ENCODE measurements around the gene FCHSD2.
"Not testable (repeated sequence)": the region's sequence is repeated elsewhere in the genome, so short reads cannot be mapped to it uniquely, and the experiment has no call there.

FCHSD2 gene

DNA sequence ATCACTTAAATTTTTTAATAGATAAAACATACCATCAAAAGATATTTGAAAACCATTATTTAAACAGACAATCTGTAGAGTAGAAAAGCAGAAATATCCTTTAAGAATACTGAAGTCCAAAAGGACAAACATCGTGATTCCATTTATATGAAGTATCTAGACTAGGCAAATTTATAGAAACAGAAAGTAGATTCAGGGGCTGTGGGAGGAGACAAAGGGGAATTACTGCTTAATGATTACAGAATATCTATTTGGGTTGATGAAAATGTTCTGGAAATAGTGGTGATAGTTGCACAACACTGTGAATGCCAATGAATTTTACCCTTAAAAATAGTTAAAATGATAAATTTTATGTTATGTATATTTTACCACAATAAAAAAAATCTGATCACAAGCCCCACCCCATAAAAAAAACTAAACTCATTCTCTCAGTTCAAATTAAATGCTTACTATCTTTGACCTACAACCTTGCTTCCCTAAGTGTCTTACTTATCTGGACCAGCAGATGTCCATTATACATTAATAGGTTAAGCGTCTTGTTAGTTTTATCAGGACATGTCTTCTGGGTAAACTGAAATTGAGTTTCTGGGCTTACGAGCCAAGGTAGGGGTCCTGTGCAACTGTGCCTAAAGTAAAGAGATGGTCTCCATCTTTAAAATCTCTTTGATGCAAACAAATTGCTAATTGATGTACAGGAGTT lies 86.3 kb downstream of the FCHSD2 start:
- DNase-seq: no peak

DNA sequence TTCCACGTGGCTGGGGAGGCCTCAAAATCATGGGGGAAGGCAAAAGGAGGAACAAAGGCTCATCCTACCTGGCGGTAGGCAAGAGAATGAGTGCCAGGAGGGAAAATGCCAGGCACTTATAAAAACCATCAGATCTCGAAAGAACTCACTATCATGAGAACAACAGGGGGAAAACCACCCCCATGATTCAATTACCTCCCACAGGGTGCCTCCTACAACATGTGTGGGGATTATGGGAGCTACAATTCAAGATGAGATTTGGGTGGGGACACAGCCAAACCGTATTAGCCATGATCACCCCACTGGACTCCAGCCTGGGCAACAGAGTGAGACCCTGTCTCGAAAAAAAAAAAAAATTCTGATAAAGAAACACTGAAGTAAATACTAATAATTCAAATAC lies 87.1 kb downstream of the FCHSD2 start:
- no peak for DNase-seq

DNA sequence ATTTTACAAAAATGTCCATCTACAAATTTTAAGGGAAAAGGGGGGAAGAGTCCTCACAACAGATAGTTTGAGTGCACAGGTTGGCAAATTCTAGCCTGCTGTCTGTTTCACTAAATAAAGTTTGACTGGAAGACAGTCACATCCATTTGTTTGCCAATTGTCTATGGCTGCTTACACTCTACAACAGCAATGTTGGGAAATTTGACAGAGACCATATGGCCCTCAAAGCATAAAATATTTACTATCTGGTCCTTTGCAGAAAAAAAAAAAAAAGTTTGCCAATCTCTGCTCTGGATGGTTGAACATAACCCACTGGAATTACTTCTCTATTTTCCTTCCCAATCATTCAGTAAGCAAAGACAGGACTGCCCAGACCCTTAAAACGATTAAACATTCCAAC lies 88.2 kb downstream of the FCHSD2 start:
- no peak for DNase-seq

DNA sequence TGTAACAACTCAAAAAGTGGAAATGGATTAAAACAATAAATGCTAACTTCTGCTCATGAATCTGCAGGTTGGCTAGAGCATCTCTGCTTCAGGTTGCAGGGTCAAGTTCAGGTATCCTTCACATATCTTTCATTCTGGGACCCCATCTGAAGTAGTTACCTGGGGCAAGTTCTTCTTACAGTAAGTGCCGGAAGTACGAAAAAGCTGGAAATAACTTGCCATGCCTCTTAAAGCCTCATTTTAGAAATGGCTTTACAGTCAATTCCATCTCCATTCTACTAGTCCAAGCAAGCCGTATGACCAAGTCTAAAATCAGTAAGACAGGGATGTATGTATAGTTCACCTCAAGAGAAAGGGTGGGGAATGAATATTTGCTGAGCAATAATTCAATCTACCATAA lies 93.7 kb downstream of the FCHSD2 start:
- no peak for DNase-seq

DNA sequence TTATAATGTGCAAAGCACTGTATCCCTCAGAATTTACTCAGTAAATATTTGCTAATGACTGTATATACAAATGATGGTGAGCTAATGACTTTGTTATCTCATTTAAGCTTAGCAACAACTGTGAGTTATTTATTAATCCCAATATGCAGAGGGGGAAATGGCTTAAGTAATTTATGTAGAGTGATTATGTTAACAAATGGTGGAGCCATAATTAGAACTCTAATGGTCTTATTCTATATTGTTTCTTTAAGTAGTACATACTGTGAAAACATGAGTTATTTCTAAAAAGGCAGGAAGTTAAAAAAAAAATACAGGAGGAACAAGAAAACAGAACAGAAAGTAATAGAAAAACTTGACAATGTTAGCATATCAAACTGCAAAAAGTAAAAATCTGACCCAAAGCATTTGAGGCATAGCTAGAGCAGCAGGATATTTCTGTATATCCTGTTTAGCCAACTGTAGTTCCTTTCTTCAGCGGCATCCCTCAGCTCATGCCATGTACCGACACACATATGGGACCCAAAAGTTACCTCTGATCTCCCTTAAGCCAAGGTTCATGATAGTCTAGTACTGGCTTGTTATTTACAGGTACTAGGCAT lies 94.2 kb downstream of the FCHSD2 start:
- DNase-seq: no peak

DNA sequence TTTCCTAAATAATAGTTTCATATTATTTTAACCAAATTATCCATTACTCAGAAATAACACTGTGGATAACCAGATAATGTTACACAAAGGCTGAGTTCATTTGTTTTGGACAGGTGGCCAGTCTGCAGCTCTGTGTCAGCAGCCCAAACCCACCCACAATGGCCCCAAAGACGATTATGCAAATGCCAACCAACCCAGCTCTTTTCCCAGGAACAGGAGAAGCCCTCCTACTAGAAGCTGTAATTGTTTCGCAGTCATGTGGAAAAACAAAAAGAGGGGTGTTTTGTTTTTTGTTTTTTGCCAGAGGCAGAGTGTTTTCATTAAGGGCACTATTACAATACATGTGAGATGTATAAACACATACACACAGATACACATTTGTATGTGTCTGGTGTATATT lies 102.1 kb downstream of the FCHSD2 start:
- DNase-seq: no peak

DNA sequence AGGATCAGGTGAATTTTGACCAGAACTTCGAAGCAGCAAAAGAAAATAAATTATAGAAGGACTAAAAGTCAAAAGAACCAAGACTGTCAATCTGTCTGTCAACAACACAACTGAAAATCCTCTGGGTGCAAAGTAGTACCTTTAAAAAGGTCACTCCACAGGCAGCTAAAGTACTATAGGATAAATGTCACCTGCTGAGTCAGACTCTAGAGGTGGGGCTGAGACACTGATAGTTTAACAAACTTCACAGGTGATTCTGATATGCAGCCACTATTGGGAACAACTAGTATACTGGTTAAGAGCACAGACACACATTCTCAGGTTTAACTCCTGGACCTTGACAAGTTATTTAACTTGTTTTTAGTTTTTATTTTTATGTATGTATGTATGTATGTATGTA lies 107.3 kb downstream of the FCHSD2 start:
- DNase-seq: no peak

DNA sequence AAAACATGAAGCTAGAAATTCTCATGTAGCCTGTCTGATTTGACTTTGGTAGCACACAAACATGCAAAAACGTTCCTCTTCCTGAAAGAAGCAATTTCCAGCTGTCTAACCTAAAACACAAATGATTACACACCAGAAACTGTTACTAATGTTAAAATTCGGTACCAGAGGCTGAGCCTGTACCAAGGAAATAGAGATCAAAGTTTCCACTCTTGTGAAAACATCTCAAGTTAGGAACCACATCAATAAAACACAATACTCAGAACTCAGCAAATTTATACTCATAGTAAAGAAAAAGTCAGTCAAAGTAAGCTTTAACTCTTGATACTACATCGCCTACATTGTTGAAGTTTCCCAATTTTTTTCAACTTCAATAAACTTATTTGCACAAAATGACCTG lies 107.8 kb downstream of the FCHSD2 start:
- DNase-seq: no peak

DNA sequence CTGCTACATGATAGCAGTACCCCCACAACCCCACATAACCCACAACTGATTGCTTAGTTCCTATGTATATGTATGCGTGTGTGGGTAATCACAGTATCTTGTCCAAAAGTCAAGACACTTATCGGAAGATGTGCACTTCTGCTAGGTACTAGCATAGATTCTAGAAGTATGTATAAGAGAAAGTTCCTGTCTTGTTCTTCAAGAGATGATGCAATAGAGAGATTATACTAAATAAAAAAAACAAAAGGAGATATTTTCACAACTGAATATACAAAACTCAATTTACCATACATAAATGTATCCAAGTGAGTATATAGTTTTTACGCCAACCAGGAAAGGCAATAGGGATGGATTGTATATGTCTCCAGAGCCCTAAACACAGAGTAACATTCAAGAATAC lies 112.0 kb downstream of the FCHSD2 start:
- no peak for DNase-seq

DNA sequence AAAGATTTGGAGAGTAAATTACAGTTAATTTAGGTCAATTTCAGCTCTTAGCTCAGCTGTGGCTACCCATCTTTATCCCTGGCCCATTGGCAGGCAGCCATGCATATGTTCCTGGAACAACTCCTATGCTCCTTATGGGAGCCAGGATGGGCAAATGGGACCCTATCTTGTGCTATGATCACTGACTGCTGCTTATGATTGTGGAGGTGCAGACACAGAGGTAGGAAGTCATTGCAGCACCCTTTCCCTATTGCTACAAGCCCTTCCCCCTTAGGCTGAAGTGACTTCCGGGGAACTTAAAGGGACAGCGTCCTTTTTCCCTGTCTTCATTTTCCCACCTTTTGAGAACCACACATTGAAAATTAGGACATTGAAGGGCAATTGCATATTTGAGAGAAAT lies 112.7 kb downstream of the FCHSD2 start:
- no peak for DNase-seq

DNA sequence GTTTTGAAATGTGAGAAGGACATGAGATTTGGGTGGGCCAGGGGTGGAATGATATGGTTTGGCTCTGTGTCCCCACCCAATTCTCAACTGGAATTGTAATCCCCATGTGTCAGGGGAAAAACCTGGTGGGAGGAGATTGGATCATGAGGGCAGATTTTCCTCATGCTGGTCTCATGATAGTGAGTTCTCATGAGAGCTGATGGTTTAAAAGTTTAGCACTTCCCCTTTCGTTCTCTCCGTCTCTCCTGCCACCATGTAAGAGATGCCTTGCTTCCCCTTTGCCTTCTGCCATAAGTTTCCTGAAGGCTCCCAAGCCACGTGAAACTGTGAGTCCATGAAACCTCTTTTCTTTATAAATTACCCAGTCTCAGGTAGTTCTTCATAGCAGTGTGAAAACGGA lies 113.5 kb downstream of the FCHSD2 start:
- no peak for DNase-seq

DNA sequence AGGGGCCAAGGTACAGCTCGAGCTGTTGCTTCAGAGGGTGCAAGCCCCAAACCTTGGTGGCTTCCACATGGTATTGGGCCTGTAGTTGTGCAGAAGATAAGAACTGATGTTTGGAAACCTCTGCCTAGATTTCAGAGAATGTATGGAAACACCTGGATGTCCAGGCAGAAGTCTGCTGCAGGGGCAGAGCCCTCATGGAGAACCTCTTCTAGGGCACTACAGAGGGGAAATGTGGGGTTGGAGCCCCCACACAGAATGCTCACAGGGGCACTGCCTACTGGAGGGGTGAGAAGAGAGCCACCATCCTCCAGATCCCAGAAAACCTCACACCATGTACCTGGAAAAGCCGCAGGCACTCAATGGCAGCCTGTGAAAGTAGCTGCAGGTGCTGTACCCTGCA lies 114.3 kb downstream of the FCHSD2 start:
- DNase-seq: not testable (repeated sequence)

DNA sequence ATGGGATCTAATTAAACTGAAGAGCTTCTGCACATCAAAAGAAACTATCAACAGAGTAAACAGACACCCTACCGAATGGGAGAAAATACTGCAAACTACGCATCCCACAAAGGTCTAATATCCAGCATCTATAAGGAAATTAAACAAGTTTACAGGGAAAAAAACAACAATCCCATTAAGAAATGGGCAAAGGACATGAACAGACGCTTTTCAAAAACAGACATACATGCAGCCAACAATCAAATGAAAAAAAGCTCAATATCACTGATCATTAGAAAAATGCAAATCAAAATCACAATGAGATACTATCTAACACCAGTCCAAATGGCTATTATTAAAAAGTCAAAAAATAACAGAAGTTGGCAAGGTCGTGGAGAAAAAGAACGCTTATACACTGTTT lies 117.5 kb downstream of the FCHSD2 start:
- no peak for DNase-seq

DNA sequence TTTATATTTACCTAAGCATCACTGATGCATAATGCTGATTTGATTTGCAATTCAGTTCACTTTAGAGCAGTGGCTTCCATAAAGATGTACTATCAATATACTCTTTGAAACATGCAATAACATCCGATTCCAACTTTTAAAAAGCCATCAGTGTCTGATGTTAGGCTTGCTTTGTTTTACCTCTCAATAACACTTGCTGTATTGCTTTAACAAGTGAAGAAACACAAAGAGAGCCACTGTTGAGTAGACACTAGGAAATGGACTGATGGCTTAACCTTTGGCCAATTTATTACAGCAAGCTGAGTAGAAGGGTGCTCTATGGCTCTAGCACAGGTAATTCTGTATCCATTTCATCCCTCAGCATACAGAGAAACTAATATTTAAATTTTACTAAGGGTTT lies 122.1 kb downstream of the FCHSD2 start:
- no peak for DNase-seq

DNA sequence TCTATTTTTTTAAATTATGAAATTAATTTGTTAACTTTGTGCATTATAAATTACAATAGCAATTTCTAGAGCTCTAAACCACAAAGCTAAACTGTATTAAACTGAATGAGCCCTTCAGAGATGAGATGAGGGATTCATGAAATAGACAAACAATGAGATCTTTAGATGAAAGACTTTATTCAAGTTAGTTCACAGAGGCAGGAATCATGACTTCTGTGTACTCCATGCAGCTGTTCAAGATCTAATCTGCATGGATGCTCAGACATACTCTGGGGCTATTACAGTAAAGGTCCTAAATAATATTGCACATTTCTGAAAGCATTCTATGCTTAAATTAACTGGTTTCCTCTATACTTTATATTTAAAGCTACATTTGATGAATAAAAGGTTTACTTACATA lies 122.7 kb downstream of the FCHSD2 start:
- no peak for DNase-seq

DNA sequence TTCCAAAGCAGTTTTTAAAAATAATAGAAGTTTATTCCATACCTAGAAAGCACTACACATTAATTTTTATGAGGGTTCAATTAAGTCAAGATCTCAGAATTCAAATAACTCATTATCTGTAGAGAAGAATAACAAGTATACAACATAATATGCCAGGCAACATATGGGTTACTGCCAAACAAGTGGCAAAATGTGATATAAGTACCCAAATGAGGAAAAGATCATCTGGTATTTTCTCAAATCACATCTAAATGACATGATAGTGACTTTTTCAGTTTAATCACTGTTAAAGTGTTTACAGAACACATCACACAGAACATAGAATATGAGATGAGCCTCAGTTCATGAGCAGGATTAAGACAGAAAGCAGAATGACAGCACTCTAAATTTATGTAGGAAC lies 123.3 kb downstream of the FCHSD2 start:
- no peak for DNase-seq

DNA sequence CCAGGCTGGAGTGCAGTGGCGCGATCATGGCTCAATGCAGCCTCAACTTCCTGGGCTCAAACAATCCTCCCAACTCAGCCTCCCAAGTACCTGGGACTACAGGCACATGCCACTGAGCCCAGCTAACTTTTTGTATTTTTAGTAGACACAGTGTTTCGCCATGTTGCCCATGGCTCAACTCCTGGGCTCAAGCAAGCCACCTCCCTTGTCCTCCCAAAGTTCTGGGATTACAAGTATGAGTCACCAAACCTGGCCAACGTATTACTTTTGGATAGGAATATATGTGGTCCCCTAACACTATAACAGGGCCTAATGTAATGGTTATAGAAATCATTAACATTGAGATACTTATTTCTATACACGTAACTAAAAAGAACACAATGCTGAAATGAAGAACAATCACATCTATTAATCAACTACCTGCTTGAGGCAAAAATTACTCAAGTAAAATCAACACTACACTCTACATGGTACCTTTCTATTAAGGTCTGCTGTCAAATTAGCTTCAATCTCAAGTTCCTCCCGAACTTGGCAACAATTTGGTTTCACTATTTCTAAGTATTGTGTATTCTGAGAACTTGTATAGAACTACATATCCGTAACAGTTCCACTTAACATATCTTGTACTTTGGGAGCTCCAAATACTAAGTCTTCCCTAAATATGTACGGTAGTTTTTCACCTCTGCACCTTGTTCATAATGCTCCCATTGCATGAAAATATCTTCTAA lies 124.9 kb downstream of the FCHSD2 start:
- DNase-seq: no peak

DNA sequence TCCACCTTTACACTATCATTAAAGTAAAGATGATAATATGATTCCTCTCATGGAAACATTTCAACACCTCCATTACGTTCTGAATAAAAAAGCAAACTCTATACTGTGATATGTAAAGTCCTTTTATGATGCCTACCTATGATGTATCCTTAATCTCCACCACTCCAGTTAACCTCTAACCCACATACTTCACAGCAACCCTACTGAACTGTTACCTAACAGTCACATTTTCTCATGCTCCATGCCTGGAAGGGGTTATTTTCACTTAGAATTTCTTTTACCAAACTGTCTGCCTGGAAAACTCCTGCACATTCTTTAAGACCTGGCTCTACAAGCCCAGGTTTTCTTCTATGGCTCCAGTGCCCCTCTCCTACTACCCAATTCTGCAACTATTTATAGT lies 129.1 kb downstream of the FCHSD2 start:
- no peak for DNase-seq

DNA sequence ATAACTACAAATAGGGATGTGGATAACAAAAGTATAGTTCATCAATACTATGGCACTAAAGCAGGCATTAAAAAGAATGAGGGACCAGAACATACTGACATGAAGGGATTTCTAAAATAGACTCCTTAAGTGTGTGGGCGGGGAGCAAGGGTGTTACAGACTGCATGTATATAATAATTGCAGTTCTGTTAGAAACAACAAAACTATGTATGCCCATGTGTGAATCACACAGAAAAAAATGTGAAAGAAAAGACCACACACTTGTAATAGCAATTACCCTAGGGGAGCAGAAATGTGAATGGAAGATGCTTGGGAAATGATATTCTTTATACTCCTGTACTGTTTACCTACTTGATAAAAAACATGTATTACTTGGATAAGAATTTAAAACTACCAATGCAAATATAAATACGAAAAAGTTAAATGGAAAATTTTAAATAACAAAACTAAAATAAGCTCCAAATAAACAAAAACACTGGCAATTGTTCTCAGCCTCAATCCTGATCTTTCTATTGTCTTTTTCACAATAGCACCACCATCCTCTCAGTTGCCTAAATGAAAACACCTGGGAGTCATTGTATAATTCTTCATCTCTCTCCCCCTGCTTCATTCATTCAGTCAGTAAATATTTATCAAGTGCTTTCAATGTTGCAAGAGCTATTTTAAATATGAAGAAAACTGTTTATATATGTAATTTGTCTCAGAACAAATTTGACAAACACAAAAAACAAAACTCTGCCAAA lies 129.8 kb downstream of the FCHSD2 start:
- no peak for DNase-seq

DNA sequence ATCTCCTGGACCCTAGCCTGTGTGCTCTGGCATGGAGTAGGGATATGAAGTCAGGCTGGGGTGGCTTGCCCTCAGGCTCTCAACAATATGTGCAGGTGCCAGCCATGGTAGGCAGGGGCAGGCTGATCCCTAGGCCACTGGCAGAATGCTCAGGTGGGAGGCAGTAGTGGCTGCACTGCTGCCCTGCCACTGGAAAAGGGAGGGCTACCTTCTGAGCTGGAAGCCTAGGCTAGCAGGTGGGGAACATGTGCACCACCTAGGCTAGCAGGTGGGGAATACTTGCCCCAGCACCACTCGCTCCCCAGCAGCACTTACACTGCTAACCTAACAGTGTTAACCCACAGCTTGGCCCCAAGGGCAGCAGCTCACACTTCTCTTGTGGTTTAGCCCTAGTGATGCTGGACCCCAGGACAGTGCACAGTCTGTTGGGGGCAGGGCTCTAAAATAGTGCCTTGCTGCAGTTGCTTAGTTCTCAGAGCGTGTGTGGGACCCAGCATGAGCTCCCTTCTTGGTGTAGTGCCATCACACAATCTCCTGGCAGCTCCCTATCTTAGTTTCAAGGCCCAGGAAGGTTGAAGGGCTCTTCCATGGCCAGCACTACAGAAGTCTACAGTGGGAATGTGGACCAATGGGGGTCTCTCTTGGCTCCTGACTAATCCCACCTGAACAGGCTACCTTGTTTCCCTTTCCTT lies 130.8 kb downstream of the FCHSD2 start:
- no peak for DNase-seq

DNA sequence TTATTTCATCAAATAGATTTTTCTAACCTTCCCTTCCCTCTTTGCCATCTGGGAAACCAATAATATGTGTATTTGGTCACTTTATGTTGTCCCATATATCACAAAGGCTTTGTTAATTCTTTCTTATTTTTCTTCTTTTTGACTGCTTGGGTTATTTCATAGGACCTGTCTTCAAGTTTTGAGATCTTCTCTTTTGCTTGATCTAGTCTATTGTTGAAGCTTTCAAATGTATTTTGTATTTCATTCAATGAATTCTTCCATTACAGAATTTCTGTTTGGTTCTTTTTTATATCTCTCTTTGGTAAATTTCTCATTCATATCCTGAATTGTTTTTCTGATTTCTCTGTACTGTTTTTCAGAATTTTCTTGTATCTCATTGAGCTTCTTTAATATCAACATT lies 132.1 kb downstream of the FCHSD2 start:
- DNase-seq: no peak

DNA sequence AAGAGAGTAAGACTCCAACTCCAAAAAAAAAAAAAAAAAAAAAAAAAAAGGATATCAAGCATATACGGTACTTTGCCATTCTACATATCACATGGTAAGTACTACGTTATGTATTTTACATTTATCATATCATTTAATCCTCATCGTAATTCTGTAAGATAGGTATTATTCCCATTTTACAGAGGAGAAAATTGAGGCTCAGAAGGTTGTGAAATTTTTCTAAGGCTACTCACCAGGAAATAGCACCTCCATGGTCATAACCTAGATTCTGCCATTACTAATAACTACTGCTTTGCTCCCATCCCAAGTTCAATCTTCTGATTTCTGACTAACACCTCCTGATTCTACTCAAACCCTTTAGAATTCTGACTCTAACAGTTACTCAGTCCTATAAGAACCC lies 138.0 kb downstream of the FCHSD2 start:
- no peak for DNase-seq

DNA sequence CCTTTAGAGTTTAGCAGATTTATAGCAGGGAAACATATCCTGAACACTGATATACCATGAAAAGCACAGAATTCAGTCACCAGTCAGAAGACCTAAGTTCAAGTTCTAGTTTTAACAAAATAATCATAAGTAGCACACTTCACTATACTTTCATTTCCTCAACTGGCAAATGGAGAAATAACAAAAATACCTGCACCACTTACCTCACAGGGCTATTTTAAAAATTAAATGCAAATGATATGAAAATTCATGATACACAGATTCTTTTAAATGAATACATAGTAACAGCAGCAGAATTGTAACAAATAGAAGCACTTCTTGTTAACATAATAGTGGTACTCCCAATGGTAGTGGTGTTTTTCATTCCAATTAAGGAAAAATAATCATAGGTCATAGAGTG lies 139.0 kb downstream of the FCHSD2 start:
- no peak for DNase-seq

Data from islet precursor cell (in vitro differentiated cells).